Mesenchymal stem cell (in vitro differentiated cells and primary cell): ENCODE data around the gene CPLX4.
"Not testable (repeated sequence)": the region's sequence is repeated elsewhere in the genome, so short reads cannot be mapped to it uniquely, and the experiment has no call there.

Source experiments
- DNase-seq: peaks from one replicate; pipeline ENCODE4 v3.0.0-alpha.2; 2013
- H2AFZ ChIP-seq: one replicate; pipeline ENCODE4 v1.6.1; 2013; ENCODE audit warnings: low read depth, mild to moderate bottlenecking, control low read depth, inconsistent platforms, low read length, moderate library complexity
- H2AK5ac ChIP-seq: 2 replicates; pipeline ENCODE4 v1.6.1; 2013; ENCODE audit warnings: low read length, moderate library complexity, mild to moderate bottlenecking, inconsistent platforms; ENCODE audit not compliant: severe bottlenecking
- H2BK120ac ChIP-seq: one replicate; pipeline ENCODE4 v1.6.1; 2013; ENCODE audit warnings: low read depth, mild to moderate bottlenecking, inconsistent platforms, low read length, moderate library complexity
- H2BK12ac ChIP-seq, 2 experiments: one replicate each; pipeline ENCODE4 v1.6.1; 2013; ENCODE audit warnings: inconsistent platforms in 2 of 2, low read length in 2 of 2, mild to moderate bottlenecking in 2 of 2, moderate library complexity in 2 of 2, control low read depth in 1 of 2
- H2BK15ac ChIP-seq: one replicate; pipeline ENCODE4 v1.6.1; 2013; ENCODE audit warnings: mild to moderate bottlenecking, low read depth, inconsistent platforms; ENCODE audit not compliant: poor library complexity, severe bottlenecking
- H2BK5ac ChIP-seq: 2 replicates; pipeline ENCODE4 v1.6.1; 2013; ENCODE audit warnings: low read depth, mild to moderate bottlenecking, low read length, control low read depth, inconsistent platforms; ENCODE audit not compliant: poor library complexity, severe bottlenecking
- H3K14ac ChIP-seq, 2 experiments: one replicate each; pipeline ENCODE4 v1.6.1; 2013; ENCODE audit warnings: inconsistent platforms in 2 of 2, low read length in 2 of 2, control low read depth in 1 of 2, mild to moderate bottlenecking in 1 of 2, moderate library complexity in 1 of 2
- H3K18ac ChIP-seq, 2 experiments: one replicate each; pipeline ENCODE4 v1.6.1; 2013; ENCODE audit warnings: inconsistent platforms in 2 of 2, low read length in 2 of 2, control low read depth in 1 of 2, low read depth in 1 of 2, mild to moderate bottlenecking in 1 of 2
- H3K23ac ChIP-seq, 2 experiments: one replicate each; pipeline ENCODE4 v1.6.1; 2013; ENCODE audit warnings: inconsistent platforms in 2 of 2, low read length in 2 of 2, mild to moderate bottlenecking in 2 of 2, moderate library complexity in 2 of 2, control low read depth in 1 of 2
- H3K27ac ChIP-seq: 2 replicates; pipeline ENCODE4 v1.5.1; 2013; ENCODE audit warnings: mild to moderate bottlenecking, moderate library complexity, low read length, control low read depth, inconsistent platforms; ENCODE audit not compliant: poor library complexity, severe bottlenecking
- H3K27me3 ChIP-seq, 2 experiments: 2 replicates each; pipeline versions ENCODE4 v1.6.1 to v1.7.0; 2013; ENCODE audit warnings: low read length in 2 of 2, mild to moderate bottlenecking in 2 of 2, moderate library complexity in 2 of 2, control low read depth in 1 of 2, inconsistent platforms in 1 of 2; ENCODE audit not compliant: control insufficient read depth in 1 of 2, insufficient read depth in 1 of 2
- H3K36me3 ChIP-seq, 2 experiments: 2 replicates each; pipeline versions ENCODE4 v1.6.1 to v1.7.0; 2013; ENCODE audit warnings: low read length in 2 of 2, control low read depth in 1 of 2, inconsistent platforms in 1 of 2, low read depth in 1 of 2, mild to moderate bottlenecking in 1 of 2; ENCODE audit not compliant: insufficient read depth in 2 of 2, control insufficient read depth in 1 of 2
- H3K4ac ChIP-seq, 2 experiments: one replicate each; pipeline ENCODE4 v1.6.1; 2013; ENCODE audit warnings: inconsistent platforms in 2 of 2, low read length in 2 of 2, mild to moderate bottlenecking in 2 of 2, moderate library complexity in 2 of 2, control low read depth in 1 of 2, low read depth in 1 of 2
- H3K4me1 ChIP-seq: 2 replicates; pipeline ENCODE4 v1.6.1; 2013; ENCODE audit warnings: low read depth, low read length, control low read depth; ENCODE audit not compliant: control insufficient read depth, insufficient read depth
- H3K4me2 ChIP-seq: 2 replicates; pipeline ENCODE4 v1.6.1; 2013; ENCODE audit warnings: low read length, mild to moderate bottlenecking, inconsistent platforms; ENCODE audit not compliant: poor library complexity, severe bottlenecking
- H3K4me3 ChIP-seq, 2 experiments: 2 replicates each; pipeline versions ENCODE4 v1.5.1 to v1.7.0; 2013; ENCODE audit warnings: low read length in 2 of 2, mild to moderate bottlenecking in 2 of 2, control low read depth in 1 of 2, low read depth in 1 of 2; ENCODE audit not compliant: insufficient read depth in 1 of 2
- H3K79me1 ChIP-seq: replicated peaks from 2 replicates; pipeline ENCODE4 v1.6.1; 2013; ENCODE audit warnings: mild to moderate bottlenecking, control low read depth, low read length, inconsistent platforms; ENCODE audit not compliant: poor library complexity, severe bottlenecking
- H3K9ac ChIP-seq: 2 replicates; pipeline ENCODE4 v1.7.0; 2013; ENCODE audit warnings: mild to moderate bottlenecking, low read length, moderate library complexity
- H3K9me3 ChIP-seq: 2 replicates; pipeline ENCODE4 v1.7.0; 2013; ENCODE audit warnings: mild to moderate bottlenecking, low read length; ENCODE audit not compliant: control insufficient read depth
- H4K8ac ChIP-seq: one replicate; pipeline ENCODE4 v1.6.1; 2013; ENCODE audit warnings: inconsistent platforms, mild to moderate bottlenecking, low read length, moderate library complexity
- H4K91ac ChIP-seq: one replicate; pipeline ENCODE4 v1.6.1; 2013; ENCODE audit warnings: mild to moderate bottlenecking, low read length, inconsistent platforms
- WGBS: methylation state at CpG from one replicate; pipeline ENCODE4 v1.1.7; 2013; ENCODE audit warnings: mixed read lengths; 5-methylcytosine and 5-hydroxymethylcytosine counted together

CPLX4 gene

GRCh38 chr18:59264121-59264571, 54.3 kb downstream of the CPLX4 start:
- Histone ChIP-seq H3K9me3 (no peaks in the 10 kb centered on the region), H3K79me1 (no peaks in the 10 kb centered on the region), H3K9ac (no peak overlapping the region), H2BK5ac (no peak overlapping the region), H3K4me3 (no peak overlapping the region), H3K27me3 (peaks cover 64 to 66% of the 10 kb centered on the region in 2 experiments), H3K18ac (no peak overlapping the region), H2AFZ (no peak overlapping the region), H3K14ac (no peak overlapping the region), H3K27ac (no peak overlapping the region), H2BK120ac (no peak overlapping the region), H2BK15ac (no peak overlapping the region), H3K4me1 (peaks cover 14% of the 10 kb centered on the region), H2AK5ac (no peak overlapping the region), H3K36me3 (no peaks in the 10 kb centered on the region), H2BK12ac (no peak overlapping the region), H4K91ac (no peak overlapping the region), H3K4me2 (no peak overlapping the region), H3K23ac (no peak overlapping the region), H3K4ac (no peak overlapping the region), H4K8ac (no peak overlapping the region)
- WGBS, result 2% methylated on average over 10 of the region's 17 CpGs
- no peak for DNase-seq

GRCh38 chr18:59263661-59264060, 54.8 kb downstream of the CPLX4 start:
- Histone ChIP-seq H3K23ac (no peak overlapping the region), H2AK5ac (no peak overlapping the region), H2BK15ac (no peak overlapping the region), H4K8ac (no peak overlapping the region), H3K4me2 (no peak overlapping the region), H3K27me3 (peaks cover 61 to 63% of the 10 kb centered on the region in 2 experiments), H3K18ac (no peak overlapping the region), H4K91ac (no peak overlapping the region), H3K27ac (no peak overlapping the region), H3K4me1 (peaks cover 10% of the 10 kb centered on the region), H3K14ac (no peak overlapping the region), H3K9me3 (no peaks in the 10 kb centered on the region), H3K4me3 (no peak overlapping the region), H2BK120ac (no peak overlapping the region), H2BK5ac (no peak overlapping the region), H3K36me3 (no peaks in the 10 kb centered on the region), H3K9ac (no peak overlapping the region), H2BK12ac (no peak overlapping the region), H3K4ac (no peak overlapping the region), H2AFZ (no peak overlapping the region), H3K79me1 (no peaks in the 10 kb centered on the region)
- no peak for DNase-seq
- 13% methylated on average over 13 of the region's 16 CpGs for WGBS

GRCh38 chr18:59262243-59262642, 56.2 kb downstream of the CPLX4 start:
- H3K36me3 ChIP-seq, H3K9ac ChIP-seq, H4K8ac ChIP-seq, H2BK120ac ChIP-seq, H3K27ac ChIP-seq, H3K79me1 ChIP-seq, H4K91ac ChIP-seq, H3K23ac ChIP-seq, H2AK5ac ChIP-seq, H2BK15ac ChIP-seq, H3K4me3 ChIP-seq, H2BK5ac ChIP-seq, H3K4me1 ChIP-seq, H2AFZ ChIP-seq, H3K4me2 ChIP-seq, H2BK12ac ChIP-seq, DNase-seq, H3K4ac ChIP-seq, H3K9me3 ChIP-seq, H3K14ac ChIP-seq, H3K18ac ChIP-seq: not testable (repeated sequence)
- 70% methylated on average over 1 of the region's 2 CpGs for WGBS
- H3K27me3 ChIP-seq, result peaks cover 47 to 48% of the 10 kb centered on the region in 2 experiments

GRCh38 chr18:59261842-59262241, 56.6 kb downstream of the CPLX4 start:
- not testable (repeated sequence) for H3K9ac ChIP-seq, H2AK5ac ChIP-seq, H2AFZ ChIP-seq, H3K14ac ChIP-seq, H2BK120ac ChIP-seq, H2BK12ac ChIP-seq, H3K4ac ChIP-seq, H3K4me2 ChIP-seq, H4K8ac ChIP-seq, H3K9me3 ChIP-seq, DNase-seq, H3K4me1 ChIP-seq, H2BK15ac ChIP-seq, H4K91ac ChIP-seq, H3K36me3 ChIP-seq, H3K79me1 ChIP-seq, H3K23ac ChIP-seq, H3K18ac ChIP-seq, H3K4me3 ChIP-seq, H3K27ac ChIP-seq, H2BK5ac ChIP-seq
- H3K27me3 ChIP-seq, result peaks cover 43 to 44% of the 10 kb centered on the region in 2 experiments
- no CpG with 5 or more reads among the region's 3 CpGs for WGBS
